GM18870 (cell line): ENCODE results near the gene NDUFA8.

Experiments
- ATAC-seq: cut with Tn5 transposase; IDR thresholded peaks from one replicate; pipeline ENCODE4 v1.9.1; 2021; ENCODE audit warnings: moderate library complexity; ENCODE audit not compliant: unreplicated experiment

Gene NDUFA8

DNA sequence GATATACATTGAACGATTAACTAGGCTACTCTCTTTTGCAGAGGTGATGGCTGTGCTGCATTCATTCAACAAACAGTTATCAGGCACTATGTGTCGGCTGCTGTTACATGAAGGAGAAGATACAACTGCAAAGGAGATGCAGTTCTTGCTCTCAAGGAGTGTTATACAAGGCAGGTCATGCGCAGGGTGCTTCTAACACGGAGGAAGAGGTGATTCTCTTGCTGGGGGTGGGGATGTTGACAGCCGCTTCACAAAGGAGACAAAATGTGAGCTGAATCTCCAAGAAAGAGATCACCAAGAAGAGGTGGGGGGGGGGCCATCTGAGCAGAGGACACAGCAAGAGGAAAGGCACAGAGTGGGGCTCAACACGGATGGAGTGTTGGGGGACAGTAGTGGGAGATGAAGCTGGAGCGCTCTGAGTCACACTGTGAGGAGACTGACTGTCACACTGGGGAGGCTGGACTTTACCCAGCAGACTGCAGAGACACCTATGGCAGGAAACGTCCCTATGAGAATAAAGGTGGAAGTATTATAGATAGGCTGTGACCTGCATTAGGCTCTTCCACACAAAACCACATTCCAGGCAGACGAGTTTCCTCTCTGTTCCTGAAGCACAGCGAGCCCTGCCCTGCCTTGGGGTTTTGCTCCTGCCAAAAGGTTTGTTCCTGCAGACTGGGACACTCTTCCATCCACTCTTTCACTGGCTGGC, 20.9 kb downstream of the NDUFA8 start:
- ATAC-seq, result no peak

DNA sequence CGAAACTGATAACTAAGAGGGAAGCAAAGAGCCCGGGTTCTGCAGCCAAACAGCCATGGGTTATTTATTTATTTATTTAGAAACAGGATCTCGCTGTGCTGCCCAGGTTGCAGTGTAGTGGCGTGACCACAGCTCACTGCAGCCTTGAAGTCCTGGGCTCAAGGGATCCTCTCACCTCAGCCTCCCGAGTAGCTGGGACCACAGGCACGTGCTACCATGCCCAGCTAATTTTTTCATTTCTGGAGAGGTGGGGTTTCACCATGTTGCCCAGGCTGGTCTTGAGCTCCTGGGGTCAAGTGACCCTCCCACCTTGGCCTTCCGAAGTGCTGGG, 24.1 kb downstream of the NDUFA8 start:
- ATAC-seq, result no peak

DNA sequence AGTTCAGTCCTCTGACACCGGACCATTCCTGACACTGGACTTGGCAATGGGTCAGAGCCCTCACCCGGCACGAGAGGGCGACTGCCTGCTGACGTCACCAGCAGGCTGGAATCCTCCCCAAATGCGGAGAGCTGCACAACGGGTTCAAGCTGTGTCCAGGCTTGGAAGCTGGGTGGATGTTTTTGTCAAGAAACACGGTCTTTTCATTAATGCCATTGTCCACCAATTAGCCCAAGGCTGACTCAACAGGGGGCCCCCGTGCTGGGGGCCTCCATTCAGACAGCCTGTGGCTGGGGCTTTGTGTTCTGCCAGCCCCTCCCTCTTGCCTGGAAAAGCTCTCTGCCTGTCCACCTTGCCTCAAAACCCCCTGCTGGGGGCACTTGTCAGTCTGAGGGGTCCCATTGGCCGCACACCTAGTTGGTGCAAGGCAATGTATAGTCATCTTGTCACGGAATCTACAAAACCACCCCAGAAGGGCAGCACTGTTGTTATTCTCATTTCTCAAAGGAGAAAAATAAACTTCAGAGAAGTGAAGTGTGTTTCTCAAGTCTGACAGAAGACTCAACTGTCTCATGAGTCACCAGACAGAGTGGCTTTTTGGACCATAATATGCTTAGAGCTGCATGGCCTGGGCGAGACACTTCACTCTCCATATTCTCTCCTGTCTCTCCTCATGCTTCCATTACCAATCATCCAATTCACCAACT, 24.6 kb downstream of the NDUFA8 start:
- ATAC-seq, result no peak

DNA sequence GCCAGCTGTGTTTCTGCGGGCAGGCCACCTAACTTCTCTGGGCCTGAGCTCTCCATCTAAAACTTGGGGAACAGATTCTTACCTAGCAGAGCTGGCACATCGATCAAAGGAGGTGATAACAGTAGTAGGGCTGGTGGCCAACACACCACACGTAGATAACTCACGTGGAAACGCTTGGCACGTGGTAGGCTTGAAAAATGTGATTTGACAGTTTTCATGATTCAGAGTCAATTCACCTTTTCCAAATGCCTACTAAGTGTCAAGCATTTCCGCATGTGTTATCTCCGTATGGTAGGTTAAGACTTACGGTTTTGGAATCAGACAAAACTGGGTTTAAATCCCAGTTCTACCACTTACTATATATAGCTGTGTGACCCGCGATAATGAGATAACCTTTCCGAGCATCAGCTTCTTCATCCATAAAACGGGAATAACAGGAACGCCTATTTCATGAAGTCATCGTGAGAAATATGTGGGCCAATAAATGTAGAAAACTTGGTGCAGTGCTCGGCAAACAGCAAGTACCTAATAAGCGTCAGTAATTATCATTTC, 25.5 kb downstream of the NDUFA8 start:
- ATAC-seq, result no peak

DNA sequence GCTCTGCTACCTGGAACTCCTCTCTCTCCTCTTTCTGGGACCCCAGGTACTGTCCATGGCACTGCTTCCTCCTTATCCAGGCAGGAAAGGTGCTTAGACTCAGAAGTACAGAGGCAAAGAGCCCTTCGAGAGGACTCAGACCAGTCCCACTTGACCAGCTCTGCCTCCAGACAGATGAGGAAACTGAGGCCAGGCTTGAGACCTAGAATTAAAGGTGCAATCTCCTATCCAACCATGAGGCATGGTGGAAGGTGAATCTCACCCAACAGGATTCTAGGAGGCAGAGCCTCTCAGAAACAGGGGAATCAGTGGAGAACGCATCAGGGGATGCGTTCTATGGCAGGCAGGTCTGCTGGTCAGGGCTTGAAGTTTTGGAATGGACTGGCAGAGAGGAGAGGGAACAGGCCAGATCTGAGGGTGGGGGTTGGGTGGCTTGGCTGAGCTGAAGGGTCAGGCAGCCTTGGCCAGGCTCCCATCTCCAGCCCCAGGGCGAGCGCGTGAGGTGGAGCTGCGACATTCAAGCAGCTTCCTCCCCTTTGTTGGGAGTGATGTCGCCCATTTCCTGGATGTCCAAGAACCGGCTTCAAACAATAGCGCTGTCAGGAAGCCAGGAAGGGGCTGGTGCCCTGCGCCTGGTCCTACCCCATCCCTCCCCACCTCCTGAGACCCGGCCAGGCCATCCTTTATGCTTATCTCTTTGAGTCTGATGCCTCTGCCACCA, 26.2 kb downstream of the NDUFA8 start:
- ATAC-seq, result no peak

DNA sequence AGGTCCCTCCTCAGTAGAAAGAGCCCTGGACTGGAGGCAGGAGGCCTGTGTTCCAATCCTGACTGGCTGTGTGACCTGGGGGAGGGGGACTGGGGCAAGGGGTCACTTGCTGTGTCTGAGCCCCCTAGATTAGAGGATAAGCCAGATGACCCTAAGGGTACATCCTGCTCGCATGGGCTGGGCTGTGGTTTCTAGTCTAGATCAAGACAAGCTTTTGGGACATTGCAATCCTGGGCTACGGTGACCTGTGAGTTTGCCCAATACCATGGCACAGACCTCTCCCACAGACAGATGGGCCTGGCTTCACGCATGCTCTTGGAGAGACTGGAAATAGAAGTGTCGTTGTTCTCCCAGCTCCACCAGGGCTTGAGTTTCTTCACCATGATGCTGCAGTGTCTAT, 27.0 kb downstream of the NDUFA8 start:
- no peak for ATAC-seq

DNA sequence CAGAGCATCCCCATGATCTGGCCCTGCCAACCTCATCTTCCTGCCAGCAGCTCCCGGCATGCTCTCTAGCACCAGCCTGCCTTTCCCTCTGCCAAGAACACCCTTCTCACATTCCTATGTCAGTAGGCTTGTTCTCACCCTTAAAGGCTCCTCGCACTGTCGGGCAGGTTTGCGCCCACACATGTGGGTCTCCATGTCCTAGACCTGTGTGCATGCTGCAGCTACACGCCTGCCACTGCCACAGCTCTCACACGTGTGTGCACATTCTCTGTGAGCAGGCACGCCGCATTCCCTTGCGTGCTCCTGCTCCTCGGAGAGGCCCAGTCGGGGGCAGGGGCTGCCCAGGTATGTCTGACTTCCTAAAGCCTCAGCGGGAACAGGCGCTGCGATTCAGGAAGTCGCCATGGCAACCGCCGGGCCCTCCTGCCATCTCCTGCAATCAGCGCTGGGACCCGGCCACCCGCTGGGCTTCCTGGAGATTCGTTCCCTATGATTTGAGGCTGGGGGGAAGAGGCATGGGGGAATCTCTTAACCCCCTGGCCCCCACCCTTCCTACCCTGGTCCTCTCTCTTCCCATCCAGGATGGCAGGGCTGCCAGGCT, 28.1 kb downstream of the NDUFA8 start:
- ATAC-seq, result no peak

DNA sequence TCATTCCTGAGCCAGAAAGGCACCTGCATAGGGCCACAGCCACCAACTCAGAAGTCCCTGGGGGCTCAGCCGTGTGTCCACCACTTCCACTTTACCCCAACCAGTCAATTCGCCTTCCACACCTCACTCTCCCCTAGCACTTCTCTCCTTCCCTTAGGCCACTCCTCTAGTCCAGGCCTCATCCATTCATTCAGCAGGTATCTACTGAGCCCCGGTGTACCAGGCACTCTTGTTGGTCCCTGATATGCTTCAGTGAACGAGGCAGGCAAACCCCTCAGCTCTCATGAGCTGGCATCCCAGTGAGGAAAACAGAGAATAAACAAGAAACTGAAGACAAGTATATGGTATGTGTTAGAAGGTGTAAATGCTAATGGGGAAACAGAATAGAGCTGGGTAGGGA, 28.7 kb downstream of the NDUFA8 start:
- ATAC-seq, result no peak

DNA sequence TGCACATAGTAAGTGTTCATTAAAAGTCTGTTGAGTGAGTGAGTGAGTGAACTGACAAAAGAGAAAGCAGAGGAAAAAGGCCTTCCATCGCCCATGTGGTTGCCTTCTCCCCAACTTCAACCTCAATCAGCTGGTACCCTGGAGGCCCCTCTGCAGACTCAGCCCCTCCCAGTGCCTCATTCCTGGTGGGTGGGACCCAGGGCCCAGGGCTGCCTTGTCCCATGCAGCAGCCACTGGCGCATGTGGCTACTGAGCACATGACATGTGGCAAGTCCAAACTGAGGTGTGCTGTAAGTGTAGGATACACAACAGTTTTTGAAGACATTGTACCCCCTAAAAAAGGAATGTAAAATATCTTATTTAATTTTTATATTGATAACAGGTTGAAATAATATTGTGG, 29.6 kb downstream of the NDUFA8 start:
- no peak for ATAC-seq

DNA sequence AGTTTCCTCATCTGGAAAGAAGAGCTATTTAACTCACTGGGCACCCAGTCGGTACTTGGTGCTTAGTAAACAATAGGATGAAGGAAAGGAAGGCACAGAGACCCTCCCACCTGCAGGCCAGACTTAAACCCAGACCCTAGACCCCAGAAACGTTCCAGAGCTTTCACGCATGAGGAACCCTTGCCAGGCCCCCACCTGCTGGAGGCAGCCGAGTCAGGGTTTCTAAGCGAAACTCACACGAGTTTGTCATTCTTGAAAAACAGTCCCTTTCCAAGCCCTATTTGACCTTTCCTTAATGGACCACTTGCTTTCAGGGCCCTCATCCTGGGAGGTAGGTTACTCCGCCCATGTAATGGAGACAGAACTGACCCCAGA, 30.6 kb downstream of the NDUFA8 start:
- no peak for ATAC-seq

DNA sequence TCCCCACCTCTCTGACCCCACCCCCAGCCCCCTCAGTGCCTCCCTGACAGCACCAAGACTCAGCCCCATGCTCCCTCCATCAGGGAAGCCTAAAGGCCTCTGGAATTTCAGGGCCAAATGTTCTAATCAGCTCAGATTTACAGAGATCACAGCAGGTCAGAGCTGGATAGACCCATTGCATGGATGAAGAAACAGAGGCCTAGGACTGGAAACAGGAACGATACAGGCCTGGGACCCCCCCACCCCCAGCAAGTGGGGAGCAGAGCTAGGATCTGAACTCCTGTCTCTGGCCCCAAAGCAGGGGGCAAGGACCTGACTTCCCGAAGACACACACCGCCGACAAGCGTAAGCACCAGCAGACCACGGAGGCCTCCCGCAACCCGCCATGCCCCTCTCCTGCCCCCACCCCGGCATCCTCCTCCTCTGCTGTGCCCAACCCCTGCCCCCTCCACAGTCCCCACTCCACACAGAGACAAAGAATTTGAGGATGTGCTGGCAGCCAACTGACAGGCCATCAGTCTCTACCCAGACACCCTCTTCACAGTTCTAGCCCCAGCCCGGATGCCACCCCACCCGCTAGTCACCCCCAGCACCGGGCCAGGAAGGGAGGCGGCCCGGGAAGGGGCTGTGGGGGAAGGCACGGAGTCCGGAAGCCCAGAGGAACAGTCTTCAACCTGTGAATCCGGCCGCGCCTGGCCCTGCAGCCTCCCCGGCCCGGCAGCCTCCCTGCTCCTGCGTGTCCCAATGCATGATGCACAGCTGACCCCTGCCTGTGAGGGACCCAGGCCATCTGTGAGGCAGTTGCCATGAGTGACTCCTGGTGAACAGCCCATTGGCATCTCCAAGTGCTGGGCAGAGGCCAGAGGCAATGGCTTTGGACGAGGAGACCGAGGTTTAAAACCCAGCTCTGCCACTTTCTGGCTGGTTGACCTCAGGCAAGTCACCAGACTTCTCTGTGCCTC, 31.3 kb downstream of the NDUFA8 start:
- no peak for ATAC-seq

DNA sequence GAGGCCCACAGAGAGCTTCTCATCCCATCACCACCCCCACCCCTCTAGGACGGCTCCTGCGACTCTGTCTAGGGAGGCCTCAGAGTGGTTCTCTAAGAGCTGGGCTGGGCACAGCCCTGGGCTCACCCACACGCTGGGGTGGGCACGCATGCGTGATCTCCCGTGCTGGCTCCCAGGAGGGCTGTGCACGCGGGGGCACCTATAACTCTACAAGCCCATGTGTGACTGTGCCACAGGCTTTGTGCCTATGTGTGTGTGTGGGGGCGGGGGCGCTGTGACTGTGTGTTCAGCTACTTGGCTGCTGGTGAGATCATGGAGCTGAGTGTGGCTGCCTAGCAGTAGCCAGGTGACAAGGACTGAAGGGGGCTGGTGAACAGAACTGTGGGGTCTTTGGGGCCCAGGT, 32.2 kb downstream of the NDUFA8 start:
- no peak for ATAC-seq

DNA sequence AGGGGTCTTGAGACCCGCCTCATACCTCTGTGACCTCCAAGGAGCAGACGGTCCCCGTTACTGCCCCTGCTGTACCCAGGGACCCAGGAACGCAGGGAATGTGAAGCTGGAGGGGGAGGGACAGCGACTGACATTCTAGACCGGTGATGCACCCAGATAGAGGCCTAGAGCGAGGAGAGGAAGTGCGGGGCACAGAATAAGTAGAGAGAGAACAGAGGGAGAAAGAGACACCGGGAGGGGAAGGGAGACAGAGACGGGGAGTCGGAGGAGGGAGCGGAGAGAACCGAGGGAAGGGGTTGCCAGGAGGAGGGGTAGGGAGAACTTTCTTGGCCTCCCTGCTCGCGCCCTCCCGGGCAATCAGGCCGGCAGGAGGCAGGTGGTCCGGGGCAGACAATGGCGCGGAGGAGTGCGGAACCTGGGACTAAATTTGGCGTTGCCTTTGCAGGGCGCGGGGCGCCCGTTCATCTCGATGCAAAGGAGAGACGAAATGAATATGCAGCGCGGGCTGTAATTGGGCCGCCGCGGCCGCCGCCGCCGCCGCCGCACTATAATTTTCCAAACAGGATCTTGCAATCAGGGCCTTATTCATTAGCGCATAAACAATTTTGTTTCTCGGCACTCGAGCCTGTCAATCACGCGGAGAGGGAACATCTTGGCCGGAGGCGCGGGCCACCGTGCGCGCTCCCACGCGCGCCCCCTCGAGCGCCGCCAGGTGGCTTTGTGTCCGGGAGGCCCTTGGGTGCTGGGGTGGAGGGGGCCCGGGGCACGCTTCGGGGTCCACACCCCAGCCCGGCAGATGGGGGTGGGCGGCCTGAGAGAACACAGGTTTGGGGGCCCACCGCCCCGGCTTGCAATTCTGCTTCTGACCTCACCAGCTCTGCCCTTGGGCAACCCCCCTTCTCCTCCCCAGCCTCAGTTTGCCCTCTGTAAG, 33.0 kb downstream of the NDUFA8 start:
- no peak for ATAC-seq

DNA sequence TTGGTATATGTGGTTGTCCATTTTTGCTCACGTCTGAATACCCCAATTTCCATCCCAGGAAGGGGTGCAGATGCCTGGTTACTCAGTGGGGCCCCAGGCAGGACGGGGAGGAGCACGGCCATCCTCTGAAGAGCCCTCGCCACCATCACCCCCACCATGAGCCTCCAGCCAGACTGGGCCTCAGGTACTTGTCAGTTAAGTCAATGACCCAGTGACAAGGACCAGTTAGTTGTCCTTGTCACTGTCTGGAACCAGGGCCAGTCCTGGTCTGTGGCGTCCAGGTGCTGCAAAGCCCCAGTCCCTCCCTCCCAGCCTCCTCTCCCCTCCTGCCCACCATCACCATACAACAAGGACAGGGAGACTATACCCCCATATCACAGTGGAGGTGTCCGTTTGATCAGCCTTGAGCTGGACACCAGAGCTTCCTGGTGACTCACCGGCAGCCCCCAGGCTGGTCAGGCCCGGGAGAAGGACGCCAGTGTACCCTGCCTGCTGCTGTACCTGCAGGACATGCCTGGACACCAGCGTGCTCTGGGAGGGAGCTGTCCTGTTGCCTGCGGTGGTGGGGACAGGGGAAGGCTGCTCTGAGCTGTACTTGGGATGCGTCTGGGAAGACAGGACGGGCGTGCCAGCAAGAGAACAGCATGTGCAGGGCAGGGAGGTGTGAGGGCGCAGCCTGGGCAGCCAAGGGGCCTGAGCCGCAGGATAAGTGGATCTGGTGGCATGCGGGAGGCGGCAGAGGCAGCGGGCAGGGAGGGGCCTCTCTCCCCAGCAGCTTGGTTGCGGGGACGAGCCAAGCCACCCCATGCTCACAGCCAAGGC, 33.9 kb downstream of the NDUFA8 start:
- no peak for ATAC-seq

DNA sequence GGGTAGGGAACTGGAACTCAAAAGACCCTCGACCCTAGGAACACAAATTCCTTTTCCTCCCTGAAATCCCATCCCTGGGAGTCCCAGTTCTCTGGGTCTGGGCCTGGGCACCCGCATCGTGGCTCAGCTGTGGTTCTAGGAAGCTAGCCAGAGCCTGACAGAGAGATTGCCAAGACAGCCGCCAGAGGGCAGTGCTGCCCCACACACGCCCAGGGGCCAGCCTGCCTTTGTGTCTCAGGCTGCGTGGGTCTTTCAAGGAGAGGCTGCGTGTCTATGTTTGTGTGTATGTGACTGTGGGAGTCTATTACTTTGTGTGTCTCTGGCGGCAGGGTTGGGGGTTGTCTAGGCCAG, 34.4 kb downstream of the NDUFA8 start:
- no peak for ATAC-seq

DNA sequence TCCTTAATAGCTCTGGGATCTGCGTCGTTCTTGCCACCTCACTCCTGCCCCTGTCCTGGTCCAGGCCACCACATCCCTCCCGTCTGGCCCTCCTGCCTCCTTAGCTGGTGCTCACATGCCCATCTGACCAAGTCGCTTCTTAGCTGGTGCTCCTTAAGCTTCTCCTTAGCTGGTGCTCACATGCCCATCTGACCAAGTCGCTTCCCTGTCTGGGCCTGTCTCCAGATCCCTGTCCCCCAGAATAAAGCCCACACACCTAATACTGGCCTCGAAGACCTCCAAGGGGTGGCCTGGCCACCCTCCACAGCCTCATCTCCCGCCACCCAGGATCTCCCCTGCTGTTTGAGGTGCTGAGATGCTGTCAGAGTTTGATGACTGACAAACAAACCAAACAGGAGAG, 35.1 kb downstream of the NDUFA8 start:
- no peak for ATAC-seq

DNA sequence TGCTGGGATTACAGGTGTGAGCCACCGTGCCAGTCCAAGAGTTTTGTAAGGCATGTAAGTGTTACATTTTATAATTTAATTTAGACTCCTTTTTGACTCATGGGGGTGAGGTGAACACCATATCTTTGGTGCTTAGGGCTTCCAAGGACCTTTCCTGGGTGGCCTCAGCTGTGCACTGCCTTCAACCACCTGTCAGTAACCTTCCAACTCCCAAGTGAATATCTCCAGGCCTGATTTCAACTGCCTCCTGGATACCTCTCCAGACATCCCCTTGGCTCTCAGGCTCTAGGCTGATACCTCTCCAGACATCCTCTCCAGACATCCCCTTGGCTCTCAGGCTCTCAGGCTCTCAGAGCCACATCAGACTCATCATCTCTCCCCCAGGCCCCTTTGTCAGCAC, 35.5 kb downstream of the NDUFA8 start:
- no peak for ATAC-seq

DNA sequence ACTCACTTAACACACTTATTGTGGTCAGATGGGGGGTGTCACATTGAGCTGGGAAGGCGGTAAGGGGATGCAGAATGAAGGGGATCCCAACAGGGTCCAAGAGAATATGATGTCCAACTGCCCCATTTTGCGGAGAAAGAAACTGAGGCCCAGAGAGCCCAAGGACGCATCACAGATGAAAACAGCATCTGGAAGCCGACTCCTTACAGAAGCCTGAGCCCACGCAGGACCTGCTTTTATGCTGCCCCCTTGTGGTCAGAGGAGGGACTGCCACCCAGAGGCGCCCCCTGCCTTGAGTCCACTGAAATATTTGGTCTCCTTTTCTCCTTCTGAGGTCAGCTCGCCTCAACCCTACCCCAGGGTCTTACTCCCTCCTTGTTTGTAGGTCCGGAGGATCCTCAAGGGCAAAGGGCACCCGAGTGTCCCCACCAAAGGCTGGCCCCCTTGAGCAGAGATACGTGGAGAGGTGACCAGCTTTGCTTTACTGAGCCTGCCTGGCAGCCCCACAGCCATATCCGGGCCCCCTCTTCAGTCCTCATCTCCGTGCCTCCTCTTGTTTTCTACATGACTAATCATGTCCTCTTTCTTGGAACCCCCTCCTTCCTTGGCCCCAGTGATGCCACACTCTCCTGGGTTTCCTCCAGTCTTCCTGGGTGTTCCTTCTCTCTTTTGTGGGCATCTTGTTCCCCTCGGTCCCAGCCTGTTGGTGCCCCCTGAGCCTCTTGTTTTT, 36.5 kb downstream of the NDUFA8 start:
- ATAC-seq, result no peak
